CD14-positive monocyte (primary cell): ENCODE measurements around the gene POU2AF1. TPM values are rescaled to one million over a fixed set of nuclear protein-coding genes. Genes with fewer than 3 reads are reported as not detected.

Experiments
- DNase-seq, 3 donors: peaks; one replicate each; pipeline ENCODE4 v3.0.0-alpha.2; 2011 to 2022
- H2AFZ ChIP-seq: 2 replicates; pipeline ENCODE4 v1.6.0; 2012; ENCODE audit warnings: mild to moderate bottlenecking, low read depth, low read length, inconsistent platforms; ENCODE audit not compliant: insufficient read depth, poor library complexity, severe bottlenecking
- H3K27ac ChIP-seq, 2 donors: 1 replicate in 1 of 2; 2 replicates in 1 of 2; pipeline ENCODE4 v1.5.1; 2012 to 2013; ENCODE audit warnings: low read length in 2 of 2, control low read depth in 1 of 2, inconsistent platforms in 1 of 2, low read depth in 1 of 2, mild to moderate bottlenecking in 1 of 2
- H3K27me3 ChIP-seq, 2 donors: one replicate each; pipeline versions ENCODE4 v1.6.0 to v1.6.1; 2011 to 2013; ENCODE audit warnings: low read length in 2 of 2; ENCODE audit not compliant: control insufficient read depth in 2 of 2, insufficient read depth in 2 of 2
- H3K36me3 ChIP-seq, 2 donors: replicated peaks in 1 of 2; 1 replicate in 1 of 2; 2 replicates in 1 of 2; pipeline versions ENCODE4 v1.5.1 to v1.6.1; 2012 to 2013; ENCODE audit warnings: low read length in 2 of 2, control low read depth in 1 of 2, inconsistent platforms in 1 of 2, mild to moderate bottlenecking in 1 of 2; ENCODE audit not compliant: insufficient read depth in 2 of 2, control insufficient read depth in 1 of 2
- H3K4me1 ChIP-seq, 2 donors: 1 replicate in 1 of 2; 2 replicates in 1 of 2; pipeline versions ENCODE4 v1.5.1 to v1.6.1; 2012 to 2013; ENCODE audit warnings: low read length in 2 of 2, control low read depth in 1 of 2, inconsistent platforms in 1 of 2, mild to moderate bottlenecking in 1 of 2, moderate library complexity in 1 of 2; ENCODE audit not compliant: insufficient read depth in 2 of 2, control insufficient read depth in 1 of 2
- H3K4me2 ChIP-seq: replicated peaks from 2 replicates; pipeline ENCODE3; 2012; ENCODE audit warnings: low read length, moderate library complexity, mild to moderate bottlenecking; ENCODE audit not compliant: poor library complexity, severe bottlenecking; ENCODE audit errors: extremely low read depth
- H3K4me3 ChIP-seq, 3 experiments: fragments of 200-600 bp in 1 of 3; sonication (generic) in 1 of 3; replicated peaks in 1 of 3; 1 replicate in 2 of 3; 2 replicates in 1 of 3; pipeline ENCODE4 v1.5.1; 2011 to 2013; ENCODE audit warnings: low read length in 3 of 3, mild to moderate bottlenecking in 3 of 3, control low read depth in 2 of 3, low read depth in 2 of 3, inconsistent platforms in 1 of 3, moderate library complexity in 1 of 3
- H3K79me2 ChIP-seq: 2 replicates; pipeline ENCODE4 v1.6.0; 2012; ENCODE audit warnings: mild to moderate bottlenecking, control low read depth, inconsistent platforms, low read length, moderate library complexity; ENCODE audit not compliant: insufficient read depth
- H3K9ac ChIP-seq: 2 replicates; pipeline ENCODE4 v1.6.0; 2017; ENCODE audit warnings: low read length, mild to moderate bottlenecking; ENCODE audit not compliant: insufficient read depth, poor library complexity, severe bottlenecking
- H3K9me3 ChIP-seq, 2 donors: replicated peaks in 1 of 2; 1 replicate in 1 of 2; 2 replicates in 1 of 2; pipeline versions ENCODE4 v1.5.1 to v1.6.1; 2012 to 2013; ENCODE audit warnings: low read length in 2 of 2, control low read depth in 1 of 2; ENCODE audit not compliant: control insufficient read depth in 1 of 2, insufficient read depth in 1 of 2
- H4K20me1 ChIP-seq: 2 replicates; pipeline ENCODE4 v1.6.0; 2012; ENCODE audit warnings: mild to moderate bottlenecking, low read length, control low read depth, moderate library complexity; ENCODE audit not compliant: insufficient read depth
- H3K27ac Mint-ChIP-seq, 7 donors: one replicate each; pipeline ENCODE4 v1.8.0; 2020; ENCODE audit warnings: mild to moderate bottlenecking in 7 of 7, mixed read lengths in 7 of 7, moderate library complexity in 6 of 7, inconsistent platforms in 2 of 7
- H3K27me3 Mint-ChIP-seq, 3 donors: one replicate each; pipeline ENCODE4 v1.8.0; 2021 to 2022; ENCODE audit warnings: low read depth in 3 of 3, mild to moderate bottlenecking in 3 of 3, mixed read lengths in 3 of 3, moderate library complexity in 3 of 3, inconsistent platforms in 1 of 3
- H3K36me3 Mint-ChIP-seq, 2 donors: one replicate each; pipeline ENCODE4 v1.8.0; 2020; ENCODE audit warnings: mixed read lengths in 2 of 2, inconsistent platforms in 1 of 2, mild to moderate bottlenecking in 1 of 2
- H3K4me1 Mint-ChIP-seq: one replicate; pipeline ENCODE4 v1.8.0; 2020; ENCODE audit warnings: mild to moderate bottlenecking, mixed read lengths
- H3K4me3 Mint-ChIP-seq, 2 donors: one replicate each; pipeline ENCODE4 v1.8.0; 2020; ENCODE audit warnings: mild to moderate bottlenecking in 2 of 2, mixed read lengths in 2 of 2, moderate library complexity in 1 of 2
- H3K9me3 Mint-ChIP-seq, 7 donors: one replicate each; pipeline ENCODE4 v1.8.0; 2020 to 2022; ENCODE audit warnings: mixed read lengths in 7 of 7, mild to moderate bottlenecking in 6 of 7, moderate library complexity in 6 of 7, inconsistent platforms in 2 of 7
- WGBS: methylation state at CpG from one replicate; pipeline ENCODE4 v1.1.5; 2013; ENCODE audit warnings: missing lambda C conversion rate; ENCODE audit not compliant: insufficient coverage; 5-methylcytosine and 5-hydroxymethylcytosine counted together
- intact Hi-C, 2 donors: fragments of 100-400 bp; cut with micrococcal nuclease; formaldehyde crosslinking; loops; one replicate each; pipeline versions ENCODE4 v1.15.0 to v1.15.1; 2023
- polyA plus RNA-seq, 3 donors: library from polyadenylated mRNA; depleted of rRNA in 1 of 3; unstranded in 2 of 3; stranded (reverse) in 1 of 3; fragments of 300-500 nt in 2 of 3; fragments of >200 nt in 1 of 3; fragmentation: Illumina TruSeq in 2 of 3; gene quantifications; 1 replicate in 2 of 3; 2 replicates in 1 of 3; pipeline ENCODE4 v1.2.3, GENCODE V29; 2012 to 2021
- TF ChIP-seq, protein P1 (sequence below): fragments of 200-600 bp; IDR thresholded peaks from one replicate; pipeline ENCODE4 v1.8.0; 2022; ENCODE audit warnings: antibody characterized with exemption, mild to moderate bottlenecking

POU2AF1 gene
- polyA plus RNA-seq, 3 donors: 0.07 to 0.12 (median 0.09) TPM

DNA sequence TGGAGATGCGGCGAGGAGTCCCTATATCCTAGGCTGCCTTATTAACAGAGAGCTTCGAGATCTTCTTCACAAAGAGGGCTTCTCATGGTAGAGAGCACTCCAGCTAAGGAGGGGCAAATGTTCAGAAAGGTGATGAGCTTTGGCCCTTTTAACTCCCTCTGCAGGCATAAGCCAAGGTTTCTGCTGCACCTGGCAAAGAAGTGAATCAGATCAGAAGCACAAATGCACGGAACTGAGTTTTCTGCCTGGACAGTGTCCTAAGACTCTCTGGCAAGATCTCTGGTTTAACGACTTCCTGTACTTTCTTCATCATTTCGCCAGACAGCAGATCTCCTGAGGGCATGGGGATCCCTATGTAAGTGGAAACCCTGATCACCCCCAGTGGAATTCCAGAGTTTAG, 43.5 kb downstream of the POU2AF1 start:
- no peak overlapping the region for H3K27ac Mint-ChIP-seq
- no peaks in the 10 kb centered on the region for H3K4me1 Mint-ChIP-seq
- H3K27me3 Mint-ChIP-seq: peaks cover 0 to 2% (median 1%) of the 10 kb centered on the region in 3 donors
- no peak overlapping the region for H3K4me3 Mint-ChIP-seq
- H3K9me3 Mint-ChIP-seq: peaks cover 0 to 5% (median 2%) of the 10 kb centered on the region in 7 donors
- no peaks in the 10 kb centered on the region for H3K79me2 ChIP-seq
- TF ChIP-seq, protein P1, sequence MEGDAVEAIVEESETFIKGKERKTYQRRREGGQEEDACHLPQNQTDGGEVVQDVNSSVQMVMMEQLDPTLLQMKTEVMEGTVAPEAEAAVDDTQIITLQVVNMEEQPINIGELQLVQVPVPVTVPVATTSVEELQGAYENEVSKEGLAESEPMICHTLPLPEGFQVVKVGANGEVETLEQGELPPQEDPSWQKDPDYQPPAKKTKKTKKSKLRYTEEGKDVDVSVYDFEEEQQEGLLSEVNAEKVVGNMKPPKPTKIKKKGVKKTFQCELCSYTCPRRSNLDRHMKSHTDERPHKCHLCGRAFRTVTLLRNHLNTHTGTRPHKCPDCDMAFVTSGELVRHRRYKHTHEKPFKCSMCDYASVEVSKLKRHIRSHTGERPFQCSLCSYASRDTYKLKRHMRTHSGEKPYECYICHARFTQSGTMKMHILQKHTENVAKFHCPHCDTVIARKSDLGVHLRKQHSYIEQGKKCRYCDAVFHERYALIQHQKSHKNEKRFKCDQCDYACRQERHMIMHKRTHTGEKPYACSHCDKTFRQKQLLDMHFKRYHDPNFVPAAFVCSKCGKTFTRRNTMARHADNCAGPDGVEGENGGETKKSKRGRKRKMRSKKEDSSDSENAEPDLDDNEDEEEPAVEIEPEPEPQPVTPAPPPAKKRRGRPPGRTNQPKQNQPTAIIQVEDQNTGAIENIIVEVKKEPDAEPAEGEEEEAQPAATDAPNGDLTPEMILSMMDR: no peak
- H3K9me3 ChIP-seq: no peaks in the 10 kb centered on the region
- H4K20me1 ChIP-seq: no peaks in the 10 kb centered on the region
- H3K4me3 ChIP-seq: no peak overlapping the region
- H3K4me2 ChIP-seq: no peak overlapping the region
- no peak overlapping the region for H2AFZ ChIP-seq
- intact Hi-C loops: no loop called here
- H3K36me3 Mint-ChIP-seq: no peaks in the 10 kb centered on the region
- no peak for DNase-seq
- no peaks in the 10 kb centered on the region for H3K4me1 ChIP-seq
- no peaks in the 10 kb centered on the region for H3K27me3 ChIP-seq
- H3K36me3 ChIP-seq: no peaks in the 10 kb centered on the region
- no peak overlapping the region for H3K9ac ChIP-seq
- H3K27ac ChIP-seq: no peak overlapping the region
- WGBS: 60% methylated on average over 3 of the region's 6 CpGs

DNA sequence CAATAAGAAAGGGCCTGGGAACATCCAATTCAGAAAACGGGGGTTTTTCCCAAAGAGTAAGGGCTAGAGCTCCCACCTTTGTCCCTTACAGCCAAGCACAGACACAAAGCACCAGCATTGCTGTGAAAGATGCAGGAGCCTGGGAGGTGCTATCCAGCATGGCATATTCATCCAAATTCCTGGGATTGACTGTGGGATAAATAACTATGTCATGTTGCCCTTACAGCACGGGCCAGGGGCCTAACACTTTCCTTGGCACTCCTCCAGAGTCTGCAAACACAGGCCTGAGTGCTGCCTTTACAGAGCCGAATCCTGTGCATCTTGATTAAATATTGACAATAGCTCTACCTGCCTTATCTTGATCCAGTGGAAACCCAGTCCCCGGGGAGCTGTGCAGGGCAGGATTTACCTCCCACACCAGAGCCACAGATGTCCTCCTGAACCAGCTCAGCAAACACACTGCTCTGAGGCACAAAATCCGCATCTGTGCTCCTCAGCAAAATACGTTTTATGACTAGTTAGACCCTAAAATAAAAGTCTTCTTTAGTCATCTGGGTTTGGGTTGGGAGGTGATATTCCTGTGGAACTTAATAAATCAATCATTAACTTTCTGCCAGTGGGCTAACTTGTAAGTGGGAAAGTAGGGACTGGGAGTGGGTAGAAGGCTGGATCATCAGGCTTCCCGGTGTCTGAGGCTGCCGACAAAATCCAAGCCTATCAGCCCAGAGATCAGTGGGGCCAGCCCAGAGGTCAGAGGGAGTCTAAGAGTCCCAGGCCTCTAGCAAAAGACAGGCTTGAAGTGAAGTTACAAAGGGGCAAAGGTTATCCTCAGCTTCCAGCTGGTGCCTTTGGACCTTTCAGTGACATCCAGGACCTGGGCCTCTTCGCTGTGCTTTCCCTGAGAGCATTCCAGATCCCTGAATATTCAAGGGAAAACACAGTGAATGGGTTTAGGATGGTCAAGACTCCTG, 44.3 kb downstream of the POU2AF1 start:
- Histone ChIP-seq H3K4me3 (no peak overlapping the region), H3K4me2 (no peak overlapping the region), H2AFZ (no peak overlapping the region), H4K20me1 (no peaks in the 10 kb centered on the region), H3K36me3 (no peaks in the 10 kb centered on the region), H3K27me3 (no peaks in the 10 kb centered on the region), H3K27ac (no peak overlapping the region), H3K79me2 (no peaks in the 10 kb centered on the region), H3K4me1 (no peaks in the 10 kb centered on the region), H3K9ac (no peak overlapping the region), H3K9me3 (no peaks in the 10 kb centered on the region)
- TF ChIP-seq, protein P1: no peak
- no peak overlapping the region for H3K27ac Mint-ChIP-seq
- DNase-seq: no peak
- WGBS: 86% methylated on average over 6 of the region's 9 CpGs
- H3K4me3 Mint-ChIP-seq: peak overlapping the region in 1 of 2 donors; percentile 28
- H3K27me3 Mint-ChIP-seq: peaks cover 0 to 2% (median 1%) of the 10 kb centered on the region in 3 donors
- no peaks in the 10 kb centered on the region for H3K36me3 Mint-ChIP-seq
- intact Hi-C loops: no loop called here
- peaks cover 0 to 5% (median 2%) of the 10 kb centered on the region in 7 donors for H3K9me3 Mint-ChIP-seq
- no peaks in the 10 kb centered on the region for H3K4me1 Mint-ChIP-seq
